HepG2 (cell line): ENCODE measurements around the gene SLC16A5. TPM values are rescaled to one million over a fixed set of nuclear protein-coding genes. Genes with fewer than 3 reads are reported as not detected.

Experiments
- ATAC-seq: fragments of 200-7000 bp; cut with Tn5 transposase; 3 replicates; pipeline ENCODE4 v1.9.1; 2020; ENCODE audit warnings: mild to moderate bottlenecking, moderate library complexity
- BruUV-seq: library from RNA; stranded (reverse); fragments of 400-500 nt; replicated peaks from 2 replicates; lab custom pipeline; 2021; lab: Mats Ljungman, UMichigan
- CTCF ChIA-PET: fragments of 300-600 bp; formaldehyde crosslinking; extraction: SDS; loops from one replicate; lab custom pipeline; 2021; ENCODE audit warnings: low total read pairs, inconsistent platforms, low intra/inter-chr PET ratio; lab: Yijun Ruan, JAX
- POLR2A ChIA-PET: fragments of 350-600 bp; sonication (Branson Sonifier 250); formaldehyde crosslinking; loops from one replicate; lab custom pipeline; 2020; ENCODE audit warnings: antibody characterized with exemption, inconsistent platforms; lab: Yijun Ruan, JAX
- DNase-seq: peaks from one replicate; pipeline ENCODE4 v3.0.0-alpha.2; 2015; ENCODE audit warnings: low spot score
- FAIRE-seq: peaks from 3 replicates; lab custom pipeline; 2011; peaks lifted over from hg19 to GRCh38; lab: Jason Lieb, UNC
- H2AFZ ChIP-seq: one replicate; pipeline ENCODE4 v1.6.1; 2011; ENCODE audit warnings: low read length, inconsistent platforms
- H3K27ac ChIP-seq: fragments of 300-600 bp; 3 replicates; pipeline ENCODE4 v1.8.0; 2011; ENCODE audit warnings: mixed run types, mild to moderate bottlenecking, mixed read lengths, low read length, inconsistent platforms; ENCODE audit not compliant: insufficient read depth; ENCODE audit errors: extremely low read length
- H3K27me3 ChIP-seq, 2 experiments: fragments of 200-600 bp in 1 of 2; 2 replicates in 1 of 2; 3 replicates in 1 of 2; pipeline versions ENCODE4 v1.6.0 to v1.8.0; 2011; ENCODE audit warnings: low read length in 2 of 2, mild to moderate bottlenecking in 2 of 2, moderate library complexity in 2 of 2, inconsistent platforms in 1 of 2; ENCODE audit not compliant: insufficient read depth in 2 of 2, control insufficient read depth in 1 of 2
- H3K36me3 ChIP-seq, 2 experiments: fragments of 200-600 bp in 1 of 2; replicated peaks in 1 of 2; 2 replicates in 1 of 2; 3 replicates in 1 of 2; pipeline versions ENCODE4 v1.5.1 to v1.8.0; 2011; ENCODE audit warnings: low read length in 2 of 2, inconsistent platforms in 1 of 2; ENCODE audit not compliant: insufficient read depth in 2 of 2, control insufficient read depth in 1 of 2
- H3K4me1 ChIP-seq: 2 replicates; pipeline ENCODE4 v1.5.1; 2012; ENCODE audit warnings: low read length, inconsistent platforms; ENCODE audit not compliant: insufficient read depth
- H3K4me2 ChIP-seq: 2 replicates; pipeline ENCODE4 v1.6.0; 2011; ENCODE audit warnings: low read depth, low read length, inconsistent platforms
- H3K4me3 ChIP-seq, 3 experiments: fragments of 200-600 bp in 1 of 3; sonication (generic), shearing (Covaris generic) in 1 of 3; replicated peaks in 1 of 3; 2 replicates each; pipeline ENCODE4 v1.5.1; 2011 to 2016; ENCODE audit warnings: low read length in 3 of 3, inconsistent platforms in 2 of 3, low read depth in 2 of 3, mild to moderate bottlenecking in 2 of 3, control low read depth in 1 of 3, mixed read lengths in 1 of 3; ENCODE audit not compliant: insufficient read depth in 1 of 3
- H3K79me2 ChIP-seq: one replicate; pipeline ENCODE4 v1.6.1; 2011; ENCODE audit warnings: low read length, inconsistent platforms; ENCODE audit not compliant: insufficient read depth
- H3K9ac ChIP-seq: 2 replicates; pipeline ENCODE4 v1.6.0; 2011; ENCODE audit warnings: mild to moderate bottlenecking, low read depth, low read length, inconsistent platforms; ENCODE audit not compliant: insufficient read depth
- H3K9me3 ChIP-seq: 2 replicates; pipeline ENCODE4 v1.5.1; 2012; ENCODE audit warnings: mild to moderate bottlenecking, low read length
- H4K20me1 ChIP-seq: 2 replicates; pipeline ENCODE4 v1.6.0; 2011; ENCODE audit warnings: inconsistent platforms, mild to moderate bottlenecking, low read length, moderate library complexity; ENCODE audit not compliant: insufficient read depth
- CEBPB ChIP-seq: IDR thresholded peaks from 2 replicates; pipeline ENCODE4 v1.6.1; 2011; ENCODE audit warnings: low read depth, low read length, improper control_type of control experiment, borderline replicate concordance
- CEBPG ChIP-seq: IDR thresholded peaks from 2 replicates; pipeline ENCODE4 v1.6.1; 2016
- ERF ChIP-seq: IDR thresholded peaks from 2 replicates; pipeline ENCODE4 v1.6.1; 2018; ENCODE audit warnings: missing biosample characterization, missing genetic modification reagents
- GABPB1 ChIP-seq: IDR thresholded peaks from 2 replicates; pipeline ENCODE4 v1.6.1; 2016; ENCODE audit warnings: mild to moderate bottlenecking, missing genetic modification reagents, moderate library complexity, missing compliant biosample characterization
- HMG20A ChIP-seq: IDR thresholded peaks from 2 replicates; pipeline ENCODE4 v1.6.1; 2016; ENCODE audit warnings: borderline replicate concordance
- KDM2A ChIP-seq: sonication (generic); formaldehyde crosslinking; IDR thresholded peaks from 2 replicates; pipeline ENCODE4 v1.4.0; 2020; ENCODE audit warnings: low read depth, missing genetic modification reagents, borderline replicate concordance
- MYC ChIP-seq: sonication (generic); formaldehyde crosslinking; IDR thresholded peaks from 2 replicates; pipeline ENCODE4 v1.9.0; 2021; ENCODE audit warnings: missing genetic modification reagents, borderline replicate concordance
- NFE2 ChIP-seq: sonication (generic); formaldehyde crosslinking; IDR thresholded peaks from 2 replicates; pipeline ENCODE4 v1.4.0; 2020; ENCODE audit warnings: missing genetic modification reagents
- PRDM10 ChIP-seq: sonication (generic); formaldehyde crosslinking; IDR thresholded peaks from 2 replicates; pipeline ENCODE4 v1.4.0; 2020; ENCODE audit warnings: low read depth, missing genetic modification reagents
- SAFB2 ChIP-seq: sonication (generic); formaldehyde crosslinking; IDR thresholded peaks from 2 replicates; pipeline ENCODE4 v1.5.1; 2020; ENCODE audit warnings: missing genetic modification reagents, low read depth, mild to moderate bottlenecking, borderline replicate concordance
- SALL1 ChIP-seq: sonication (generic); formaldehyde crosslinking; IDR thresholded peaks from 2 replicates; pipeline ENCODE4 v1.8.0; 2022; ENCODE audit warnings: mild to moderate bottlenecking, missing genetic modification reagents
- SNAPC5 ChIP-seq: sonication (generic); formaldehyde crosslinking; IDR thresholded peaks from 2 replicates; pipeline ENCODE4 v1.8.1; 2023; ENCODE audit warnings: mild to moderate bottlenecking, missing genetic modification reagents, borderline replicate concordance
- STAG1 ChIP-seq: sonication (generic); formaldehyde crosslinking; IDR thresholded peaks from 2 replicates; pipeline ENCODE4 v1.4.0; 2020; ENCODE audit warnings: missing genetic modification reagents
- THAP9 ChIP-seq: sonication (generic); formaldehyde crosslinking; IDR thresholded peaks from 2 replicates; pipeline ENCODE4; 2020; ENCODE audit warnings: missing genetic modification reagents, mild to moderate bottlenecking, borderline replicate concordance
- ZBTB7B ChIP-seq: sonication (generic); formaldehyde crosslinking; IDR thresholded peaks from 2 replicates; pipeline ENCODE4 v1.4.0; 2020; ENCODE audit warnings: missing genetic modification reagents
- ZEB1 ChIP-seq: IDR thresholded peaks from 2 replicates; pipeline ENCODE4 v1.6.1; 2012; ENCODE audit warnings: mild to moderate bottlenecking, low read depth, inconsistent platforms; ENCODE audit not compliant: insufficient replicate concordance
- WGBS: methylation state at CpG from one replicate; pipeline ENCODE4 v1.1.6; 2017; ENCODE audit warnings: low lambda C conversion rate; 5-methylcytosine and 5-hydroxymethylcytosine counted together
- in situ Hi-C: cut with HindIII; loops from 2 replicates; pipeline ENCODE4 v1.10.0; 2017; ENCODE audit warnings: low pct_unique_long_range_greater_than_20kb; ENCODE audit not compliant: extremely low pct_ligation_motif_present
- intact Hi-C: fragments of 100-400 bp; cut with micrococcal nuclease; formaldehyde crosslinking; loops from one replicate; pipeline ENCODE4 v1.10.0; 2022; ENCODE audit not compliant: unreplicated experiment
- polyA plus RNA-seq, 8 experiments: library from polyadenylated mRNA; depleted of rRNA in 3 of 8; stranded (reverse) in 7 of 8; unstranded in 1 of 8; fragments of >200 nt; fragmentation: Illumina TruSeq in 4 of 8; extraction: Trizol in 4 of 8; gene quantifications; 2 replicates each; pipeline versions ENCODE4 v1.2.1 to v1.2.3, GENCODE V29; 2011 to 2016; ENCODE audit warnings: low read depth in 4 of 8, missing spikeins in 1 of 8, mixed read lengths in 1 of 8; ENCODE audit not compliant: insufficient read depth in 1 of 8
- total RNA-seq, 5 experiments: library from RNA; depleted of rRNA; stranded (reverse); fragments of >200 nt; fragmentation: Illumina TruSeq; extraction: Trizol; gene quantifications; 2 replicates each; pipeline ENCODE4 v1.2.3, GENCODE V29; 2016; ENCODE audit warnings: low read depth in 1 of 5

SLC16A5 gene
- total and polyA plus RNA-seq, 2 of the 13 experiments (the other 11 are each of a cell fraction or from before 2014, with no cell fraction given): 0.69 to 5.6 TPM

- H3K4me1 ChIP-seq: peaks cover 68% of the 10 kb centered on the region
- DNase-seq (no peak), ATAC-seq (peak; percentile 39), FAIRE-seq (no peak)
- no peak overlapping the region for H3K27ac ChIP-seq
- BruUV-seq: no TSS peak
- ChIA-PET POLR2A (interaction anchor here (0.9 to 2.1 kb wide), 6 partner anchors 15 to 81 kb away, joined by 3 to 18 read pairs (median 6); partner anchors contain the start of genes JPT1, NT5C and SLC16A5), CTCF (no interaction called here)
- peaks cover 0 to 23% of the 10 kb centered on the region in 2 experiments; a peak in 3 of 5 replicates for H3K27me3 ChIP-seq
- peak overlapping the region; percentile 52 for H3K4me2 ChIP-seq
- H2AFZ ChIP-seq: no peak overlapping the region
- in situ Hi-C loops (no loop called here), intact Hi-C loops (loop anchor here (5.0 kb wide), 1 partner anchor 34 kb away; the partner anchor contains the start of gene ARMC7)
- 18% methylated on average over 5 of the region's 5 CpGs for WGBS
- H3K4me3 ChIP-seq: peak overlapping the region in 1 of 3 experiments; percentile 37; a peak in 3 of 6 replicates
- H3K79me2 ChIP-seq: no peaks in the 10 kb centered on the region
- H3K9me3 ChIP-seq: no peaks in the 10 kb centered on the region
- H4K20me1 ChIP-seq: no peaks in the 10 kb centered on the region
- peak overlapping the region; percentile 12; the same call in 1 of the 2 replicates for H3K9ac ChIP-seq
- H3K36me3 ChIP-seq: no peaks in the 10 kb centered on the region
- TF ChIP-seq ERF (0 out of 2 replicates have a peak, but pooled peaks have one; percentile 20), THAP9 (CRISPR knock-in tag) (0 out of 2 replicates have a peak, but pooled peaks have one; percentile 47), ZEB1 (no peak), PRDM10 (peak; percentile 70; the same call in 1 of the 2 replicates), CEBPB (peak; percentile 78), KDM2A (CRISPR knock-in tag) (0 out of 2 replicates have a peak, but pooled peaks have one; percentile 57), CEBPG (CRISPR knock-in tag) (0 out of 2 replicates have a peak, but pooled peaks have one; percentile 45), MYC (0 out of 2 replicates have a peak, but pooled peaks have one; percentile 10), HMG20A (CRISPR knock-in tag) (0 out of 2 replicates have a peak, but pooled peaks have one; percentile 9), STAG1 (CRISPR knock-in tag) (0 out of 2 replicates have a peak, but pooled peaks have one; percentile 8), ZBTB7B (0 out of 2 replicates have a peak, but pooled peaks have one; percentile 16), NFE2 (CRISPR knock-in tag) (no peak), SNAPC5 (CRISPR knock-in tag) (no peak), SAFB2 (0 out of 2 replicates have a peak, but pooled peaks have one; percentile 34), GABPB1 (CRISPR knock-in tag) (peak; percentile 5; the same call in 1 of the 2 replicates), SALL1 (CRISPR knock-in tag) (0 out of 2 replicates have a peak, but pooled peaks have one; percentile 2)
Observed at GRCh38 chr17:75073618-75074047, 14.1 kb upstream of the SLC16A5 start.
